PC-9 (cell line): ENCODE data around the gene POLR2A. TPM values are rescaled to one million over a fixed set of nuclear protein-coding genes. Genes with fewer than 3 reads are reported as not detected.

ENCODE experiments used
- BruUV-seq: library from RNA; stranded (reverse); fragments of 400-500 nt; replicated peaks from 2 replicates; lab custom pipeline; 2021; lab: Mats Ljungman, UMichigan
- CTCF ChIA-PET: fragments of 300-600 bp; sonication (Branson Sonifier 250); formaldehyde crosslinking; loops from one replicate; lab custom pipeline; 2022; ENCODE audit warnings: antibody characterized with exemption; lab: Charles Lee
- POLR2A ChIA-PET: fragments of 300-600 bp; sonication (Branson Sonifier 250); formaldehyde crosslinking; loops from one replicate; lab custom pipeline; 2022; ENCODE audit warnings: antibody characterized with exemption; ENCODE audit not compliant: unreplicated experiment; lab: Charles Lee
- DNase-seq, 2 experiments: peaks; one replicate each; pipeline versions ENCODE4 v3.0.0 to v3.0.0-alpha.2; 2015 to 2022; ENCODE audit warnings: mixed read lengths in 1 of 2
- H2AFZ ChIP-seq: fragments of 200-600 bp; sonication (generic); 2 replicates; pipeline ENCODE4 v1.8.1; 2017; ENCODE audit warnings: antibody characterized with exemption
- H3F3A ChIP-seq: fragments of 200-600 bp; sonication (generic); 2 replicates; pipeline ENCODE4 v1.8.1; 2017; ENCODE audit warnings: antibody characterized with exemption, mild to moderate bottlenecking, low read depth; ENCODE audit not compliant: insufficient read depth
- H3K27ac ChIP-seq: fragments of 200-600 bp; sonication (generic); 2 replicates; pipeline ENCODE4 v1.6.1; 2016; ENCODE audit warnings: mixed run types
- H3K27me3 ChIP-seq: fragments of 200-600 bp; sonication (generic); 2 replicates; pipeline ENCODE4 v1.6.1; 2016; ENCODE audit warnings: low read depth, mixed run types; ENCODE audit not compliant: insufficient read depth
- H3K36me3 ChIP-seq: fragments of 200-600 bp; sonication (generic); 2 replicates; pipeline ENCODE4 v1.6.1; 2016; ENCODE audit warnings: low read depth, mixed run types
- H3K4me1 ChIP-seq: fragments of 200-600 bp; sonication (generic); replicated peaks from 2 replicates; pipeline ENCODE4 v1.6.1; 2016; ENCODE audit warnings: mixed run types; ENCODE audit not compliant: insufficient read depth
- H3K4me2 ChIP-seq: fragments of 200-600 bp; sonication (generic); 2 replicates; pipeline ENCODE4 v1.6.1; 2017; ENCODE audit warnings: mixed run types
- H3K4me3 ChIP-seq: fragments of 200-600 bp; sonication (generic); 2 replicates; pipeline ENCODE4 v1.6.1; 2016; ENCODE audit warnings: mixed run types
- H3K79me2 ChIP-seq: fragments of 200-600 bp; sonication (generic); 2 replicates; pipeline ENCODE4 v1.6.1; 2017; ENCODE audit warnings: low read depth, mixed run types
- H3K9me2 ChIP-seq: fragments of 200-600 bp; sonication (generic); 2 replicates; pipeline ENCODE4 v1.8.1; 2017; ENCODE audit warnings: mild to moderate bottlenecking; ENCODE audit not compliant: insufficient read depth
- H3K9me3 ChIP-seq: fragments of 200-600 bp; sonication (generic); 2 replicates; pipeline ENCODE4 v1.8.1; 2016; ENCODE audit warnings: low read depth; ENCODE audit not compliant: insufficient read depth
- H4K20me1 ChIP-seq: fragments of 200-600 bp; sonication (generic); 2 replicates; pipeline ENCODE4 v1.8.1; 2017; ENCODE audit not compliant: insufficient read depth
- CTCF ChIP-seq: fragments of 200-600 bp; sonication (generic); conservative IDR thresholded peaks from 2 replicates; pipeline ENCODE4 v1.6.1; 2017; ENCODE audit warnings: mixed run types, antibody characterized with exemption, mild to moderate bottlenecking, moderate library complexity
- EZH2 ChIP-seq: fragments of 200-600 bp; sonication (generic); IDR thresholded peaks from 2 replicates; pipeline ENCODE4 v1.8.0; 2017; ENCODE audit warnings: antibody characterized with exemption, low read depth
- intact Hi-C: fragments of 100-400 bp; cut with micrococcal nuclease; formaldehyde crosslinking; loops from one replicate; pipeline ENCODE4 v1.10.0; 2022; ENCODE audit not compliant: unreplicated experiment
- total RNA-seq: library from RNA; stranded (reverse); gene quantifications from 2 replicates; pipeline ENCODE4 v1.2.3, GENCODE V29; 2021

POLR2A gene
- total RNA-seq, 1 experiment from 2014 or later, result 149 TPM

DNA sequence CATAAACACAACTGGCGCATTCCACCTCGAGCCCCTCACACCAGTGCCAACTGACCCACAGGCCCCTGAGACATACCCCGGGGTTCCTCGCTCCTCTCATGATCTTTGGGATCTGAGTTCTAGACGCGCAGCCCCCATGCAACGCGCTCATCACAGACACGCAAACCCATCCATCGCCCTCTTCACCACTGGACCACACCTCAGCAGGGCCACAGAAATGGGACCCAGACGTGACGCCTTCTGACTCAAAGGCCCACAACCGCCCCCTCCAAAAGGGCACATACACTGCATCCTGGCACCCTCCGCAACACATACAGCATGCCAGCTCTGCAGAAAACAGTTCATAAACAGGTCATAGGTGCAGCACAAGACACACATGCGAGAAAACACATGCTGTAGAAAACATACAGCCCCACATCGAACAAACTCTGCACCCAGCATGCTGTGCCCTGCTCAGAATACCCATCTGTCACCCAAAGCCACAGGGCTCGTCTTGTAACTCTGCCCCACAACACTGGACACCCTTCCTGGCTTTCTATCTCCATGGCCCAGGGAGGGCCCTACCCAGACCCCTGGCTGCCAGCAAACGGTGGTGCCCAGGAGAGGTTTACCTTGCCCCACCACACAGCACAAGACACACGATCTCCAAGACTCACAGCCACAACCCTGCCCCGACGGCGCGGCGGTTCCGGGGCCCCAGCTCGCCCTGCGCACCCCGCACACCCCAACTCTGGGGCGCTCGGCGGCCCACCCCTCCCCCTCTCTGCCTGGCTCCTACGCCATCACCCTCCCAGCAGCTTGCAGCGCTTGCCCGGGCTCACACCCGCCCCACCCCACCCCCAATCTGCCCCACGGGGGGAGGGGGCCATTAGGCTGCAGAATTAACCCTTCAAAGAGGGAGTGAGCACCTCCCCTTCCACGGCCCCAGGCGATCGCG lies 5.6 kb upstream of the POLR2A start:
- H3K36me3 ChIP-seq, result no peaks in the 10 kb centered on the region
- ChIA-PET CTCF (interaction anchor here (0.9 kb wide), 1 partner anchor 264 kb away, joined by 5 read pairs; no protein-coding TSS in a partner anchor), POLR2A (interaction anchor here (0.6 to 1.1 kb wide), 7 partner anchors 11 to 437 kb away, joined by 3 to 26 read pairs (median 5); no protein-coding TSS in a partner anchor)
- peak overlapping the region; percentile 78 for H3K4me2 ChIP-seq
- H3K9me3 ChIP-seq, result no peaks in the 10 kb centered on the region
- peaks cover 14% of the 10 kb centered on the region; the same call in 1 of the 2 replicates for H3F3A ChIP-seq
- H3K4me3 ChIP-seq, result peak overlapping the region; percentile 76
- peaks cover 37% of the 10 kb centered on the region for H3K4me1 ChIP-seq
- peak in 1 of 2 experiments; percentile 45 for DNase-seq
- no peak for TF ChIP-seq CTCF
- TF ChIP-seq EZH2, result no peak
- no peak overlapping the region for H3K27ac ChIP-seq
- no peaks in the 10 kb centered on the region for H3K9me2 ChIP-seq
- H4K20me1 ChIP-seq, result no peaks in the 10 kb centered on the region
- BruUV-seq, result no TSS peak
- peaks cover 55% of the 10 kb centered on the region for H3K79me2 ChIP-seq
- intact Hi-C loops, result no loop called here
- H2AFZ ChIP-seq, result 0 out of 2 replicates have a peak overlapping the region, but pooled peaks have one; percentile 64
- no peaks in the 10 kb centered on the region for H3K27me3 ChIP-seq

DNA sequence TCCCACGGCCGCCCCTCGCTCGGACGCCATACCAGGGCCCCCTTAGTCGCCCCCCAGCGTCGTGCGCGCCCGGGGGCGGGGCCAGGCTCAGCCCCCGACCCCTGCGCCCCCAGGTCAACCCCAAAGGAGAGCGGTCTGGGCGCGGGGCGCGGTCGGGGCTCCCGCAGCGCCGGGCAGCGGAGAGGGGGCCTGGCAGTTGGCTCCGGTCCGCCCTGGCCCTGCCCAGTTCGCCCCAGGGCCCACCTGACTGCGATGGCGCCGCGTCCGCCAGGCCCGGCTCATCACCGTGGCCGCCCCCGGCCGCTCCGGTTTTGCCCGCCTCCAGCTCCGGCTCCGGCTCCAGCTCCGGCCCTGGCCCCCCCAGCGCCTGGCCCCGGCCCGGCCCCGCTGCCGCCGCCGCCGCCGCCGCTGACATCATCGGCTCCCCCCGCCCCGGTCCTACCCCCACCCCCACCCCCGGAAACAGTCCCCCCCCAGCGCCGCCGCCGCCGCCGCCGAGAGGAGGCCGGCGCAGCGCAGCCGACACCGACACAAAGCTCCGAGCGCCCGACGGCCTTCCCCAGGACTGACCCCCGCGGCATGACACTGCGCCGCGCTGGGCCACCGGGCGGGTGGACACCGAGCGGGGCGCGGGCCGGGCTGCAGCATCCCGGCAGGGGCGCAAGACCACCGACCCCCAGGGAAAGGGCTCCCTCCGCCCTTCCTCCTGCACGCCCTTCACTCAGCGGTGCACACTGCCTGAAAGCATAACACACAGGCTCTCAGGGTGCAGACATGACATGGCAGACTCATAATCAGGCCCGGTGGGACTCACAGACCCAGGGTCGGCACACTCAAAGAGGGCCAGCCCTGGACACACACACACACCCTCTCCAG lies 4.7 kb upstream of the POLR2A start, which contains the start of gene ZBTB4:
Gene ZBTB4 (minus strand): TSS at position 419 of the 876 bp plus-strand sequence. CDS start 12,830 bp downstream, outside the sequence.
- Histone ChIP-seq H3K27me3 (no peaks in the 10 kb centered on the region), H3K4me2 (peak within 1 kb of the TSS; percentile 84), H3K9me2 (no peaks in the 10 kb centered on the region), H2AFZ (peak within 1 kb of the TSS; percentile 83), H4K20me1 (no peaks in the 10 kb centered on the region), H3K36me3 (no peaks in the 10 kb centered on the region), H3F3A (peaks cover 11% of the 10 kb centered on the region; the same call in 1 of the 2 replicates), H3K4me3 (peak within 1 kb of the TSS; percentile 76), H3K4me1 (peaks cover 35% of the 10 kb centered on the region), H3K27ac (peak within 1 kb of the TSS; percentile 37), H3K79me2 (peaks cover 48% of the 10 kb centered on the region), H3K9me3 (no peaks in the 10 kb centered on the region)
- no TSS peak for BruUV-seq
- ChIA-PET CTCF (interaction anchor here (0.7 to 0.9 kb wide), 2 partner anchors 80 to 265 kb away, joined by 5 to 10 read pairs; no protein-coding TSS in a partner anchor), POLR2A (interaction anchor here (0.5 to 1.1 kb wide), 6 partner anchors 34 to 437 kb away, joined by 3 to 26 read pairs (median 4); no protein-coding TSS in a partner anchor)
- DNase-seq, result peak in 1 of 2 experiments; percentile 59
- intact Hi-C loops, result loop anchor here (5.0 kb wide), 1 partner anchor 217 kb away; the partner anchor contains the start of gene CLDN7
- TF ChIP-seq CTCF, result no peak
- TF ChIP-seq EZH2, result no peak
